Endodermal cell (in vitro differentiated cells): ENCODE data around the gene RAB7A. TPM values are rescaled to one million over a fixed set of nuclear protein-coding genes. Genes with fewer than 3 reads are reported as not detected.

Experiments used
- DNase-seq: peaks from one replicate; pipeline ENCODE4 v3.0.0-alpha.2; 2017
- H3K27ac ChIP-seq: 2 replicates; pipeline ENCODE4 v1.5.1; 2013; ENCODE audit warnings: mild to moderate bottlenecking, low read depth, low read length, moderate library complexity
- H3K27me3 ChIP-seq: 2 replicates; pipeline ENCODE4 v1.6.1; 2013; ENCODE audit warnings: mild to moderate bottlenecking, low read length, moderate library complexity; ENCODE audit not compliant: insufficient read depth, control insufficient read depth, poor library complexity, severe bottlenecking
- H3K36me3 ChIP-seq: 2 replicates; pipeline ENCODE4 v1.7.0; 2013; ENCODE audit warnings: mild to moderate bottlenecking, low read length, moderate library complexity; ENCODE audit not compliant: control insufficient read depth, insufficient read depth
- H3K4me1 ChIP-seq: one replicate; pipeline ENCODE4 v1.7.0; 2013; ENCODE audit warnings: low read length; ENCODE audit not compliant: control insufficient read depth, insufficient read depth
- H3K4me3 ChIP-seq: 2 replicates; pipeline ENCODE4 v1.5.1; 2013; ENCODE audit warnings: mild to moderate bottlenecking, low read length, moderate library complexity
- H3K9ac ChIP-seq: 2 replicates; pipeline ENCODE4 v1.6.1; 2013; ENCODE audit warnings: mild to moderate bottlenecking, low read length, moderate library complexity; ENCODE audit not compliant: poor library complexity, severe bottlenecking; ENCODE audit errors: extremely low read depth
- H3K9me3 ChIP-seq: 2 replicates; pipeline ENCODE4 v1.6.1; 2013; ENCODE audit warnings: mild to moderate bottlenecking, low read length, moderate library complexity; ENCODE audit not compliant: control insufficient read depth
- H3K27ac Mint-ChIP-seq: 2 replicates; pipeline ENCODE4 v1.8.0; 2020; ENCODE audit warnings: mixed read lengths
- H3K27me3 Mint-ChIP-seq: 2 replicates; pipeline ENCODE4 v1.8.0; 2021; ENCODE audit warnings: mild to moderate bottlenecking, mixed read lengths; ENCODE audit not compliant: insufficient read depth
- H3K36me3 Mint-ChIP-seq: 2 replicates; pipeline ENCODE4 v1.8.0; 2020; ENCODE audit warnings: low read depth, mixed read lengths
- H3K4me1 Mint-ChIP-seq: 2 replicates; pipeline ENCODE4 v1.8.0; 2020; ENCODE audit warnings: mixed read lengths
- H3K4me3 Mint-ChIP-seq: 2 replicates; pipeline ENCODE4 v1.8.0; 2020; ENCODE audit warnings: mild to moderate bottlenecking, moderate library complexity, mixed read lengths
- H3K9me3 Mint-ChIP-seq: 2 replicates; pipeline ENCODE4 v1.8.0; 2020; ENCODE audit warnings: mild to moderate bottlenecking, mixed read lengths
- CTCF ChIP-seq: fragments of 200-600 bp; sonication (generic); conservative IDR thresholded peaks from 2 replicates; pipeline ENCODE4 v1.5.0; 2021; ENCODE audit warnings: antibody characterized with exemption, mild to moderate bottlenecking
- WGBS, 2 experiments: methylation state at CpG; one replicate each; pipeline versions ENCODE4 v1.1.5 to v1.1.7; 2013; ENCODE audit warnings: missing lambda C conversion rate in 2 of 2, mixed read lengths in 1 of 2; ENCODE audit not compliant: insufficient coverage in 1 of 2, insufficient read length in 1 of 2; 5-methylcytosine and 5-hydroxymethylcytosine counted together
- total RNA-seq, 2 donors: library from RNA; stranded (reverse); fragmentation: NEBNext Ultra II Directional in 1 of 2; extraction: Animal tissue kit (Norgen Biotek cat#: 25700) in 1 of 2; gene quantifications; 2 replicates in 1 of 2; 3 replicates in 1 of 2; pipeline ENCODE4 v1.2.1, GENCODE V29; 2021

The RAB7A gene
- total RNA-seq, 2 donors from 2014 or later: 166 to 194 TPM

GRCh38 chr3:128803307-128803706 is 77.3 kb downstream of the RAB7A start:
- Mint-ChIP-seq H3K27ac (no peak overlapping the region), H3K36me3 (peaks cover 62% of the 10 kb centered on the region), H3K4me1 (peaks cover 43% of the 10 kb centered on the region), H3K4me3 (no peak overlapping the region), H3K9me3 (no peaks in the 10 kb centered on the region), H3K27me3 (no peaks in the 10 kb centered on the region)
- Histone ChIP-seq H3K4me3 (no peak overlapping the region), H3K27me3 (no peaks in the 10 kb centered on the region), H3K36me3 (peaks cover 79% of the 10 kb centered on the region), H3K9ac (no peak overlapping the region), H3K9me3 (no peaks in the 10 kb centered on the region), H3K27ac (no peak overlapping the region), H3K4me1 (peaks cover 27% of the 10 kb centered on the region)
- no peak for DNase-seq
- TF ChIP-seq CTCF: no peak

- WGBS, 2 experiments: 82 to 86% methylated on average over 4 to 5 of the region's 5 CpGs
- Mint-ChIP-seq H3K27me3 (no peaks in the 10 kb centered on the region), H3K4me1 (peaks cover 42% of the 10 kb centered on the region), H3K4me3 (no peak overlapping the region), H3K27ac (peak overlapping the region; percentile 53), H3K36me3 (peaks cover 62% of the 10 kb centered on the region), H3K9me3 (no peaks in the 10 kb centered on the region)
- Histone ChIP-seq H3K27ac (no peak overlapping the region), H3K4me3 (no peak overlapping the region), H3K9ac (no peak overlapping the region), H3K27me3 (no peaks in the 10 kb centered on the region), H3K36me3 (peaks cover 80% of the 10 kb centered on the region), H3K9me3 (no peaks in the 10 kb centered on the region), H3K4me1 (peaks cover 23% of the 10 kb centered on the region)
- no peak for DNase-seq
- no peak for TF ChIP-seq CTCF
Observed at GRCh38 chr3:128804017-128804810, 78.2 kb downstream of the RAB7A start.

- TF ChIP-seq CTCF: no peak
- peaks cover 37% of the 10 kb centered on the region for H3K4me1 Mint-ChIP-seq
- DNase-seq: no peak
- Histone ChIP-seq H3K27me3 (no peaks in the 10 kb centered on the region), H3K4me1 (peaks cover 17% of the 10 kb centered on the region), H3K9ac (no peak overlapping the region), H3K36me3 (peaks cover 80% of the 10 kb centered on the region), H3K9me3 (no peaks in the 10 kb centered on the region), H3K4me3 (no peak overlapping the region), H3K27ac (no peak overlapping the region)
- 88 to 96% methylated on average over 1 to 5 of the region's 5 CpGs for WGBS, 2 experiments
- peaks cover 62% of the 10 kb centered on the region for H3K36me3 Mint-ChIP-seq
- no peak overlapping the region for H3K27ac Mint-ChIP-seq
- H3K27me3 Mint-ChIP-seq: no peaks in the 10 kb centered on the region
- no peaks in the 10 kb centered on the region for H3K9me3 Mint-ChIP-seq
- no peak overlapping the region for H3K4me3 Mint-ChIP-seq
Observed at GRCh38 chr3:128804811-128805155, 78.8 kb downstream of the RAB7A start.
